Neural progenitor cell (in vitro differentiated cells): ENCODE results near the gene MAPK1.

Experiments
- EZH2 ChIP-seq: fragments of 200-600 bp; sonication (generic); IDR thresholded peaks from 2 replicates; pipeline ENCODE4 v1.6.1; 2017; ENCODE audit warnings: antibody characterized with exemption, mild to moderate bottlenecking, moderate library complexity
- TF ChIP-seq, protein P1 (sequence below): fragments of 200-600 bp; sonication (generic); IDR thresholded peaks from 2 replicates; pipeline ENCODE4 v1.5.1; 2017; ENCODE audit warnings: antibody characterized with exemption, mild to moderate bottlenecking

DNA sequence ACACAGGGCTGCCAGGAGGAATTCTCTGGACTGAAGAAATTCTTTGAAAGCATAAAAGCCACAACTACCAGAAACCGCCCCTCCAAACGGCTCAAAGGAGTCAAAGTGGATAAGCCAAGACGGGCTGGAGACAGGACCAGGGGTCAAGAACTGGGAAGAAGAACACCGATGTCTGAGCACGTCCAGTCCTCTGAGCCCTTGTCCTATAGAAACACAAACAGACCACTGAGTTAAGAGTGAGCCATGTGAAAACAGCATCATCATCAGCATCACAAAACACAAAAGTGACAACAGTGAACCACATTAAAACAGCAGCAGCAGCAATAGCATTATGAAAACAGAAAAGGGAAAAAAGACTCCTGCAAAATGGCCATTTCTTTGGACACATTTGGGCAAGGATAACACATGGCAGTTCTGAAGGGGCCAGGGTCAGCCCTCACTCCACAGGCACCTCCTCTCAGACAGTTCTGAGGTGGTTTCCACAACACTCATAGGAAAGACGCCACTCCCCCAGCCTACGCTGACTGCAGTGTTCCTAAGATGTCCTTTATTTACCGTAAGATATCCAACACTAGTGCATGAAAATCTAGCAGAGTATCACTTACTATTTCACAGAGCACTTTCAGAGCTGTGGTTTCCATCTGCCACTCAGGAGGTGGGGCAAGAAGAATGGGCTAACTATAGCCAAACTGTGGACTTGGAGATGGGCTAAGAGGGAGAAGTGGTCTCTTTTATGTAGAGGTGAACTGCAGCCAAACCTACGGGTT lies 103.2 kb downstream of the MAPK1 start:
- TF ChIP-seq EZH2, result no peak
- TF ChIP-seq, protein P1, sequence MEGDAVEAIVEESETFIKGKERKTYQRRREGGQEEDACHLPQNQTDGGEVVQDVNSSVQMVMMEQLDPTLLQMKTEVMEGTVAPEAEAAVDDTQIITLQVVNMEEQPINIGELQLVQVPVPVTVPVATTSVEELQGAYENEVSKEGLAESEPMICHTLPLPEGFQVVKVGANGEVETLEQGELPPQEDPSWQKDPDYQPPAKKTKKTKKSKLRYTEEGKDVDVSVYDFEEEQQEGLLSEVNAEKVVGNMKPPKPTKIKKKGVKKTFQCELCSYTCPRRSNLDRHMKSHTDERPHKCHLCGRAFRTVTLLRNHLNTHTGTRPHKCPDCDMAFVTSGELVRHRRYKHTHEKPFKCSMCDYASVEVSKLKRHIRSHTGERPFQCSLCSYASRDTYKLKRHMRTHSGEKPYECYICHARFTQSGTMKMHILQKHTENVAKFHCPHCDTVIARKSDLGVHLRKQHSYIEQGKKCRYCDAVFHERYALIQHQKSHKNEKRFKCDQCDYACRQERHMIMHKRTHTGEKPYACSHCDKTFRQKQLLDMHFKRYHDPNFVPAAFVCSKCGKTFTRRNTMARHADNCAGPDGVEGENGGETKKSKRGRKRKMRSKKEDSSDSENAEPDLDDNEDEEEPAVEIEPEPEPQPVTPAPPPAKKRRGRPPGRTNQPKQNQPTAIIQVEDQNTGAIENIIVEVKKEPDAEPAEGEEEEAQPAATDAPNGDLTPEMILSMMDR, result no peak
